ENCODE results near the gene LAMB1.

Gene LAMB1

GRCh38 chr7:107998660-107999480 lies 4.1 kb downstream of the LAMB1 start:
- no peak for DNase-seq

GRCh38 chr7:107998150-107998549 lies 4.8 kb downstream of the LAMB1 start:
- TF ChIP-seq GATA1 (IDR thresholded peaks at IDR 0.05; ENCODE audit: low read depth, low read length) (no peak), POLR2A (IDR thresholded peaks at IDR 0.05; ENCODE audit: low read length) (no peak)
- DNase-seq, result no peak

More at GRCh38 chr7:107998660-107999480, 4.1 kb downstream of the LAMB1 start:
- no peak for TF ChIP-seq POLR2A (IDR thresholded peaks at IDR 0.05; ENCODE audit: low read length)
- TF ChIP-seq GATA1 (IDR thresholded peaks at IDR 0.05; ENCODE audit: low read depth, low read length), result no peak

GRCh38 chr7:107996072-107996882 lies 6.7 kb downstream of the LAMB1 start:
- no peak for TF ChIP-seq GATA1 (IDR thresholded peaks at IDR 0.05; ENCODE audit: low read depth, low read length)
- TF ChIP-seq POLR2A (IDR thresholded peaks at IDR 0.05; ENCODE audit: low read length), result no peak

GRCh38 chr7:107995184-107996071 lies 7.5 kb downstream of the LAMB1 start:
- no peak for DNase-seq
- no peak for TF ChIP-seq GATA1 (IDR thresholded peaks at IDR 0.05; ENCODE audit: low read depth, low read length)
- no peak for TF ChIP-seq POLR2A (IDR thresholded peaks at IDR 0.05; ENCODE audit: low read length)

More at GRCh38 chr7:107996072-107996882, 6.7 kb downstream of the LAMB1 start:
- no peak for DNase-seq

- no peak for DNase-seq
- no peak for TF ChIP-seq GATA1 (IDR thresholded peaks at IDR 0.05; ENCODE audit: low read depth, low read length)
- no peak for TF ChIP-seq POLR2A (IDR thresholded peaks at IDR 0.05; ENCODE audit: low read length)
Measured at GRCh38 chr7:107994421-107995030, 8.4 kb downstream of the LAMB1 start.

- TF ChIP-seq GATA1 (IDR thresholded peaks at IDR 0.05; ENCODE audit: low read depth, low read length) (no peak), POLR2A (IDR thresholded peaks at IDR 0.05; ENCODE audit: low read length) (no peak)
- DNase-seq, result no peak
Measured at GRCh38 chr7:107993891-107994291, 9.1 kb downstream of the LAMB1 start.

- no peak for TF ChIP-seq GATA1 (IDR thresholded peaks at IDR 0.05; ENCODE audit: low read depth, low read length)
- TF ChIP-seq POLR2A (IDR thresholded peaks at IDR 0.05; ENCODE audit: low read length), result no peak
- no peak for DNase-seq
Measured at GRCh38 chr7:107989618-107990373, 13.2 kb downstream of the LAMB1 start.

GRCh38 chr7:107982918-107983389 lies 20.0 kb downstream of the LAMB1 start:
- no peak for TF ChIP-seq GATA1 (IDR thresholded peaks at IDR 0.05; ENCODE audit: low read depth, low read length)
- TF ChIP-seq POLR2A (IDR thresholded peaks at IDR 0.05; ENCODE audit: low read length), result no peak
- DNase-seq, result no peak

GRCh38 chr7:107982042-107982840 lies 20.7 kb downstream of the LAMB1 start:
- no peak for DNase-seq
- no peak for TF ChIP-seq GATA1 (IDR thresholded peaks at IDR 0.05; ENCODE audit: low read depth, low read length)
- TF ChIP-seq POLR2A (IDR thresholded peaks at IDR 0.05; ENCODE audit: low read length), result no peak

GRCh38 chr7:107981466-107981865 lies 21.5 kb downstream of the LAMB1 start:
- DNase-seq, result no peak
- TF ChIP-seq GATA1 (IDR thresholded peaks at IDR 0.05; ENCODE audit: low read depth, low read length) (no peak), POLR2A (IDR thresholded peaks at IDR 0.05; ENCODE audit: low read length) (no peak)

- TF ChIP-seq POLR2A (IDR thresholded peaks at IDR 0.05; ENCODE audit: low read length) (no peak), GATA1 (IDR thresholded peaks at IDR 0.05; ENCODE audit: low read depth, low read length) (no peak)
- DNase-seq, result no peak
Measured at GRCh38 chr7:107980671-107981190, 22.2 kb downstream of the LAMB1 start.

Data from erythroblast (primary cell).